ENCODE results near the gene EDAR. TPM values are rescaled to one million over a fixed set of nuclear protein-coding genes. Genes with fewer than 3 reads are reported as not detected.

EDAR gene
- total RNA-seq, 1 donor from 2014 or later: 5.1 TPM

DNA sequence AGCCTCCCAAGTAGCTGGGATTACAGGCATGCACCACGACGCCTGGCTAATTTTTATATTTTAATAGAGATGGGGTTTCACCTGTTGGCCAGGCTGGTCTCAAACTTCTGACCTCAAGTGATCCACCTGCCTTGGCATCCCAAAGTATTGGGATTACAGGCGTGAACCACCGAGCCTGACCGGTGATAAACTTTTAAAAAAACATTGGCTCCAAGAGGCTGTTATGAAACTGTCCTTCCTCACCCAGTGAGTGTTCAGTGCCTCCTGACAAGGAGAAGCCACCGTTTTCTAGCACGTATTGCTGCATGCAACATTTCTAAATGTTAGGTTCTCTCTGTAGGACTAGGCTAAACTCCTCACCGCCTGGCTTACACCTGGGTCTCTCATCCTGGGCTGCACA is 63.3 kb downstream of the EDAR start:
- DNase-seq (ENCODE audit: extremely low spot score, unreplicated experiment): no peak
- TF ChIP-seq, protein P1, sequence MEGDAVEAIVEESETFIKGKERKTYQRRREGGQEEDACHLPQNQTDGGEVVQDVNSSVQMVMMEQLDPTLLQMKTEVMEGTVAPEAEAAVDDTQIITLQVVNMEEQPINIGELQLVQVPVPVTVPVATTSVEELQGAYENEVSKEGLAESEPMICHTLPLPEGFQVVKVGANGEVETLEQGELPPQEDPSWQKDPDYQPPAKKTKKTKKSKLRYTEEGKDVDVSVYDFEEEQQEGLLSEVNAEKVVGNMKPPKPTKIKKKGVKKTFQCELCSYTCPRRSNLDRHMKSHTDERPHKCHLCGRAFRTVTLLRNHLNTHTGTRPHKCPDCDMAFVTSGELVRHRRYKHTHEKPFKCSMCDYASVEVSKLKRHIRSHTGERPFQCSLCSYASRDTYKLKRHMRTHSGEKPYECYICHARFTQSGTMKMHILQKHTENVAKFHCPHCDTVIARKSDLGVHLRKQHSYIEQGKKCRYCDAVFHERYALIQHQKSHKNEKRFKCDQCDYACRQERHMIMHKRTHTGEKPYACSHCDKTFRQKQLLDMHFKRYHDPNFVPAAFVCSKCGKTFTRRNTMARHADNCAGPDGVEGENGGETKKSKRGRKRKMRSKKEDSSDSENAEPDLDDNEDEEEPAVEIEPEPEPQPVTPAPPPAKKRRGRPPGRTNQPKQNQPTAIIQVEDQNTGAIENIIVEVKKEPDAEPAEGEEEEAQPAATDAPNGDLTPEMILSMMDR (conservative IDR thresholded peaks at IDR 0.05): no peak
- Mint-ChIP-seq H3K27ac (no peak overlapping the region), H3K36me3 (peaks cover 4% of the 10 kb centered on the region), H3K27me3 (no peaks in the 10 kb centered on the region), H3K9me3 (no peaks in the 10 kb centered on the region), H3K4me1 (ENCODE audit: unreplicated experiment) (peaks cover 36% of the 10 kb centered on the region), H3K4me3 (no peak overlapping the region)

DNA sequence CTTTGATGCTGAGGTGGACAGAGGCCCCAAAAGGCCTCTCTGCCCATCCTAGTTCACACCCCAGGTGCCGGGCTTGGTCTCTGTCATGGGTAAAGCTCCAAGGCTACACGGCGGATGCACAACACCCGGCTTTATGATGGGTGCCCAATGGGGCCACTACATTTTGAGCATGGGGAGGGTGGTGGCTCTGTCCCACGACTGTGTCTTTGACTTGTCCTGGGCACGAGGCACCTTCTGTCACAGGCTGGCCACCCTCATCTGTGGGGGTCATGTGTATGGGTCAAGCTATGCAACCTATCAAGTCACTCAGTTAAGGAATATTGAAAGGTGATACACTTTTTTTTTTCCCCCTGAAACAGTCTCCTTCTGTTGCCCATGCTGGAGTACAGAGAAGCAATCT is 63.7 kb downstream of the EDAR start:
- no peak for DNase-seq (ENCODE audit: extremely low spot score, unreplicated experiment)
- no peaks in the 10 kb centered on the region for H3K27me3 Mint-ChIP-seq
- H3K4me3 Mint-ChIP-seq: no peak overlapping the region
- TF ChIP-seq, protein P1 (conservative IDR thresholded peaks at IDR 0.05): no peak
- no peak overlapping the region for H3K27ac Mint-ChIP-seq
- no peaks in the 10 kb centered on the region for H3K9me3 Mint-ChIP-seq
- H3K4me1 Mint-ChIP-seq (ENCODE audit: unreplicated experiment): peaks cover 31% of the 10 kb centered on the region
- peaks cover 4% of the 10 kb centered on the region for H3K36me3 Mint-ChIP-seq

DNA sequence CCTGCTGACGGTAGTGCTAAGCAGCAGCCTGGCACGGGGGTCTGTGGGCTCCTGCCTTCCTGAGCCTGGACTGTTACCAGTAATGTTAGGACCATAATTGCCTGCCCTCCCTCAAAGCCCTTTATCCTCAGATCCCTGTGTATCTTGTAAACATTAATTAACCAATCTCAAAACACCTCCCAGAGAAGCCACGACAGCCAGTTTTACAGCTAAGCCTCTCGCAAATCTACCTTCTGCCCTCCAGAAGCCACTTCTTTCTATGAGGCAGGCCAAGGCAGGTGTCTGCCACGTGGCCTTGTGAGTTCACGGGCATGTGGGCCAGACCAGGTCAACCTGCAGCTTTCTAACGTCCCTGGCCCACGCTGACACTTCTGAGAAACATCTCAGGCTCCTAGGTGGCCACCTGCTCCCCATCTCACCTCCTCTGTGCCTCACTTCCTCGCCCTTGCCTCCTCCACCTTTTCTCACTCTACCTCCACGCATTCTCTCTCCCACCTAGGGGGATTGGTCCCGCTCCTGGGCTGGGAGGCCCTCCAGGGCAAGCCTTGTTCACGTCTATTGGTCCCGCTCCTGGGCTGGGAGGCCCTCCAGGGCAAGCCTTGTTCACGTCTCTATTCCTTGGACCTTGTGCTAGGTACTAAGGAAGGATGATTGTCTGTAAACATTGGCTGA is 64.3 kb downstream of the EDAR start:
- TF ChIP-seq, protein P1 (conservative IDR thresholded peaks at IDR 0.05): no peak
- Mint-ChIP-seq H3K4me1 (ENCODE audit: unreplicated experiment) (peaks cover 29% of the 10 kb centered on the region), H3K27ac (peak overlapping the region; percentile 16), H3K9me3 (no peaks in the 10 kb centered on the region), H3K4me3 (no peak overlapping the region), H3K36me3 (peaks cover 4% of the 10 kb centered on the region), H3K27me3 (no peaks in the 10 kb centered on the region)
- DNase-seq (ENCODE audit: extremely low spot score, unreplicated experiment): no peak

DNA sequence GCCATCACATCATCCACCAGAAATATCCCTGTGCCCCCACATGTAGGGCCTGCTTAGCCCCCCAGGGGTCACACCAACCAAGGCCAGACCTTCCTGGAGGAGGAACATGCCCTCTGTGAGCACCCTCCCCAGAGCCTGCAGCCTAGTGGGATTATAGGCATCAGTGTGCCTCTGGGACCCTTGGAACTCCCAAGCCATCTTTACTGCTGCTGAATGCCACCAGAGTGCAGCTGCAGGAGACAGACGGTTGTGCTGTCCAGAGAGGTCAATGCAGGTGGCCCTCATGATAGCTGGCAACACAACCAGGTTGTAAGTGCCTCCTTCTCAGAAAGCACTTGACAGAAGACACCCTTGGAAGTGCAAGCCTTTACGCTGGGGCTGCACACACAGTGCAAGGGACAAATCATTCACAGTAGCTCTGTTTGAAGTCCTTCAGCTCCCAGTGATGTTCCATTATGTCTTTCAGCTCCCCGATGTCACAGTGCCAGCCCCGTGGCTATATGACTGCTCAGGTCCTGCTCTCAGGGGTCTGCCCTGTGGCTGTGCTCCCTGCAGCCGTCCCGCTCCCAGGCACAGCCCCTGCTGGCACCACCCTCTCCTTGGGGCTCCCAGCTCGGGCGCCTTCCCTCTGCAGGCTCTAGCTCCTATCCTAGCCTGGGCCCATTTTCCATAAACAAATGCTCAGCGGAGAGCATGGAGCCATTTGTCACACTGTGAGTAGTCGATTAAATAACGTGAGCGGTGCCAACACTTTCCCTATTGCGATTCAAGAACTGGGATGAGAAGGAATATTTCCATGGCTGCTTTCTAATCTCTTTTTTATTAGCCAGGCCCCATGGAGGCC is 65.1 kb downstream of the EDAR start:
- Mint-ChIP-seq H3K4me3 (no peak overlapping the region), H3K36me3 (peaks cover 4% of the 10 kb centered on the region), H3K4me1 (ENCODE audit: unreplicated experiment) (peaks cover 26% of the 10 kb centered on the region), H3K9me3 (no peaks in the 10 kb centered on the region), H3K27me3 (no peaks in the 10 kb centered on the region), H3K27ac (peak overlapping the region; percentile 16)
- no peak for DNase-seq (ENCODE audit: extremely low spot score, unreplicated experiment)
- TF ChIP-seq, protein P1 (conservative IDR thresholded peaks at IDR 0.05): no peak

DNA sequence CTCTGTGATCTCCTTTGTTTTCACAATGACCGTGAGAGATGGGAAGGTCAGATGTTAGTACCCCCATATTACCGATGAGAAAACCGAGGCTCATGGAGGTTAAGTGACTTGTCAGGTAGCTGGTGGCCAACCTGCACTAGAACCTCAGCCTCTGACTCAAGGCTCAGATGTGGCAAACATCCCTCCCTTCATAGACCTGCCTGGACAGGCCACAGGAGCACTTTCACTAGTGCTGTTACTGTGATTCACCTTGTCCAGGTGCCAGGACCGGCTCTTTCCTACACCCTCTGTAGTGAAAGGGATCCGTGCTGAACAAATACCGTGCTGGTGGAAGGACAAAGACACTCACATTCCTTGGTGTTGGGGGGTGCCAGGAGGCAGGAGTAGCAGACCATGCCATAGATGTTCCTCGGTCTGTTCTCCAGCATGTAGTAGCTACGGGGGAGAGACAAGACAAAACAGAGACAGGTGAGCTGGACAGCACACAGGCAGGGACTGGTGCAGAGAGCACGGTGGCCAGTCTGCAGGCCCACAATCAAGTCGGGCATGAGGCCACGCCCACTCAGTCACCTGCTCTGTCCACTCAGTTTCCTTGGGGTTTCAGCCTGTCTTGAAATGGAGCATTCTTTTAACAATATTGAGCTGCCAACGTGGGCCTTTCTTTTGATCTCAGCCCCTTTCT is 65.9 kb downstream of the EDAR start:
- peaks cover under 1% of the 10 kb centered on the region for H3K36me3 Mint-ChIP-seq
- TF ChIP-seq, protein P1 (conservative IDR thresholded peaks at IDR 0.05): no peak
- no peak for DNase-seq (ENCODE audit: extremely low spot score, unreplicated experiment)
- H3K4me1 Mint-ChIP-seq (ENCODE audit: unreplicated experiment): peaks cover 18% of the 10 kb centered on the region
- H3K27ac Mint-ChIP-seq: no peak overlapping the region
- no peaks in the 10 kb centered on the region for H3K9me3 Mint-ChIP-seq
- no peaks in the 10 kb centered on the region for H3K27me3 Mint-ChIP-seq
- H3K4me3 Mint-ChIP-seq: no peak overlapping the region
